Measurements from ENCODE around the gene JMJD6.
"Not testable (repeated sequence)": the region's sequence is repeated elsewhere in the genome, so short reads cannot be mapped to it uniquely, and the experiment has no call there.

Gene JMJD6

GRCh38 chr17:76736349-76737081, 10.1 kb upstream of the JMJD6 start:
- no peak for DNase-seq (ENCODE audit: low read depth in 2 of 2)

GRCh38 chr17:76735586-76736348, 9.4 kb upstream of the JMJD6 start:
- no peak for DNase-seq (ENCODE audit: low read depth in 2 of 2)

- no peak for DNase-seq (ENCODE audit: low read depth in 2 of 2)
Observed at GRCh38 chr17:76735006-76735405, 8.6 kb upstream of the JMJD6 start.

GRCh38 chr17:76734080-76734840, 7.9 kb upstream of the JMJD6 start:
- no peak for DNase-seq (ENCODE audit: low read depth in 2 of 2)

- DNase-seq (ENCODE audit: low read depth in 2 of 2) = no peak
Observed at GRCh38 chr17:76733618-76733957, 7.2 kb upstream of the JMJD6 start.

GRCh38 chr17:76732734-76733617, 6.6 kb upstream of the JMJD6 start:
- no peak for DNase-seq (ENCODE audit: low read depth in 2 of 2)

- DNase-seq (ENCODE audit: low read depth in 2 of 2) = not testable (repeated sequence)
Observed at GRCh38 chr17:76731800-76732733, 5.7 kb upstream of the JMJD6 start.

GRCh38 chr17:76727745-76728456, 1.5 kb upstream of the JMJD6 start:
- no peak for DNase-seq (ENCODE audit: low read depth in 2 of 2)

GRCh38 chr17:76726776-76727718, 641 bp upstream of the JMJD6 start, which contains the start of gene METTL23:
Gene METTL23, plus strand, starts transcription at chr17:76726839. Its CDS starts 2,872 bp downstream, at chr17:76729711.
- no peak for DNase-seq (ENCODE audit: low read depth in 2 of 2)

- DNase-seq (ENCODE audit: low read depth in 2 of 2) = no peak
Observed at GRCh38 chr17:76725580-76726230, 701 bp downstream of the JMJD6 start.

GRCh38 chr17:76723812-76724211, 2.6 kb downstream of the JMJD6 start:
- DNase-seq (ENCODE audit: low read depth in 2 of 2) = no peak

GRCh38 chr17:76722977-76723376, 3.4 kb downstream of the JMJD6 start:
- DNase-seq (ENCODE audit: low read depth in 2 of 2) = not testable (repeated sequence)

- no peak for DNase-seq (ENCODE audit: low read depth in 2 of 2)
Observed at GRCh38 chr17:76722279-76722678, 4.1 kb downstream of the JMJD6 start.

GRCh38 chr17:76721463-76721862, 4.9 kb downstream of the JMJD6 start:
- no peak for DNase-seq (ENCODE audit: low read depth in 2 of 2)

GRCh38 chr17:76720941-76721340, 5.5 kb downstream of the JMJD6 start:
- DNase-seq (ENCODE audit: low read depth in 2 of 2) = no peak

- DNase-seq (ENCODE audit: low read depth in 2 of 2) = no peak
Observed at GRCh38 chr17:76720211-76720610, 6.2 kb downstream of the JMJD6 start.

GRCh38 chr17:76718516-76718915, 7.9 kb downstream of the JMJD6 start:
- no peak for DNase-seq (ENCODE audit: low read depth in 2 of 2)

GRCh38 chr17:76716839-76717215, 9.6 kb downstream of the JMJD6 start:
- DNase-seq (ENCODE audit: low read depth in 2 of 2) = peak; percentile 85
